ENCODE measurements around the gene NUCKS1. TPM values are rescaled to one million over a fixed set of nuclear protein-coding genes. Genes with fewer than 3 reads are reported as not detected.

The NUCKS1 gene
- total and polyA plus RNA-seq, 8 donors: 15.1 to 91.4 (median 53.5) TPM

- no peaks in the 10 kb centered on the region for H3K4me1 ChIP-seq
- no peaks in the 10 kb centered on the region for H3K9me3 ChIP-seq
- no peaks in the 10 kb centered on the region for H3K27me3 ChIP-seq
- no peak overlapping the region for H3K4me3 ChIP-seq
- no peak overlapping the region for H3K27ac ChIP-seq
- peaks cover 0 to 16% (median 0%) of the 10 kb centered on the region in 3 donors for H3K36me3 ChIP-seq
- ATAC-seq (no peak), DNase-seq (no peak), FAIRE-seq (no peak)
- no peak for TF ChIP-seq CTCF (IDR thresholded peaks at IDR 0.05)
- 58% methylated on average over 4 of the region's 4 CpGs for WGBS, 2 donors
- intact Hi-C loops (cut with DNase I): no loop called here
Measured at GRCh38 chr1:205786601-205787000, 36.6 kb upstream of the NUCKS1 start.

- no peak for ATAC-seq
- no peaks in the 10 kb centered on the region for H3K9me3 ChIP-seq
- no peak for DNase-seq
- 77 to 78% methylated on average over 9 of the region's 9 CpGs for WGBS, 2 donors
- H3K27ac ChIP-seq: no peak overlapping the region
- peaks cover 0 to 6% (median 0%) of the 10 kb centered on the region in 3 donors for H3K36me3 ChIP-seq
- no peaks in the 10 kb centered on the region for H3K27me3 ChIP-seq
- no peak overlapping the region for H3K4me3 ChIP-seq
- FAIRE-seq: no peak
- no peaks in the 10 kb centered on the region for H3K4me1 ChIP-seq
- TF ChIP-seq CTCF (IDR thresholded peaks at IDR 0.05): no peak
- intact Hi-C loops (cut with DNase I): no loop called here
Measured at GRCh38 chr1:205785446-205785845, 35.5 kb upstream of the NUCKS1 start.

- H3K27ac ChIP-seq: no peak overlapping the region
- H3K36me3 ChIP-seq: no peaks in the 10 kb centered on the region
- no peaks in the 10 kb centered on the region for H3K4me1 ChIP-seq
- FAIRE-seq (no peak), DNase-seq (no peak), ATAC-seq (no peak)
- intact Hi-C loops (cut with DNase I): no loop called here
- H3K9me3 ChIP-seq: no peaks in the 10 kb centered on the region
- 69 to 70% methylated on average over 4 of the region's 4 CpGs for WGBS, 2 donors
- H3K4me3 ChIP-seq: no peak overlapping the region
- H3K27me3 ChIP-seq: no peaks in the 10 kb centered on the region
- TF ChIP-seq CTCF (IDR thresholded peaks at IDR 0.05): no peak
Measured at GRCh38 chr1:205783904-205784303, 33.9 kb upstream of the NUCKS1 start.

GRCh38 chr1:205783433-205783795 lies 33.4 kb upstream of the NUCKS1 start:
- Histone ChIP-seq H3K27ac (no peak overlapping the region), H3K4me1 (no peaks in the 10 kb centered on the region), H3K27me3 (no peaks in the 10 kb centered on the region), H3K36me3 (no peaks in the 10 kb centered on the region), H3K9me3 (no peaks in the 10 kb centered on the region), H3K4me3 (no peak overlapping the region)
- intact Hi-C loops (cut with DNase I): no loop called here
- no peak for TF ChIP-seq CTCF (IDR thresholded peaks at IDR 0.05)
- no peak for DNase-seq
- ATAC-seq: no peak
- no peak for FAIRE-seq

- H3K27me3 ChIP-seq: no peaks in the 10 kb centered on the region
- H3K36me3 ChIP-seq: no peaks in the 10 kb centered on the region
- no peaks in the 10 kb centered on the region for H3K4me1 ChIP-seq
- no peak overlapping the region for H3K27ac ChIP-seq
- no peaks in the 10 kb centered on the region for H3K9me3 ChIP-seq
- intact Hi-C loops (cut with DNase I): no loop called here
- no peak for DNase-seq
- FAIRE-seq: no peak
- ATAC-seq: no peak
- H3K4me3 ChIP-seq: no peak overlapping the region
- no peak for TF ChIP-seq CTCF (IDR thresholded peaks at IDR 0.05)
- WGBS, 2 donors: 68 to 70% methylated on average over 4 of the region's 4 CpGs
Measured at GRCh38 chr1:205782627-205783432, 32.8 kb upstream of the NUCKS1 start.
